Upper lobe of left lung (tissue), 4 donors: ENCODE measurements around the gene RIMS4.

ENCODE experiments used
- CTCF ChIP-seq, 6 experiments: fragments of 450-650 bp in 4 of 6; fragments of 200-600 bp in 2 of 6; sonication (generic) in 2 of 6; IDR thresholded peaks; one replicate each; pipeline ENCODE4 v1.5.1; 2016 to 2019; ENCODE audit warnings: antibody characterized with exemption in 6 of 6
- POLR2A ChIP-seq, 4 donors: fragments of 450-650 bp; IDR thresholded peaks; one replicate each; pipeline ENCODE4 v1.5.1; 2016 to 2017; ENCODE audit warnings: antibody characterized with exemption in 4 of 4, mild to moderate bottlenecking in 2 of 4
- POLR2AphosphoS5 ChIP-seq, 2 donors: sonication (generic); formaldehyde crosslinking; IDR thresholded peaks; one replicate each; pipeline ENCODE4 v1.5.1; 2017; ENCODE audit warnings: antibody characterized with exemption in 2 of 2

- no peak for TF ChIP-seq CTCF (IDR thresholded peaks at IDR 0.05)
- no peak for TF ChIP-seq POLR2A (IDR thresholded peaks at IDR 0.05)
- no peak for TF ChIP-seq POLR2AphosphoS5 (IDR thresholded peaks at IDR 0.05)
Measured at GRCh38 chr20:44771172-44771535, 39.2 kb downstream of the RIMS4 start.
